ENCODE data around the gene SLC5A10.

DNA sequence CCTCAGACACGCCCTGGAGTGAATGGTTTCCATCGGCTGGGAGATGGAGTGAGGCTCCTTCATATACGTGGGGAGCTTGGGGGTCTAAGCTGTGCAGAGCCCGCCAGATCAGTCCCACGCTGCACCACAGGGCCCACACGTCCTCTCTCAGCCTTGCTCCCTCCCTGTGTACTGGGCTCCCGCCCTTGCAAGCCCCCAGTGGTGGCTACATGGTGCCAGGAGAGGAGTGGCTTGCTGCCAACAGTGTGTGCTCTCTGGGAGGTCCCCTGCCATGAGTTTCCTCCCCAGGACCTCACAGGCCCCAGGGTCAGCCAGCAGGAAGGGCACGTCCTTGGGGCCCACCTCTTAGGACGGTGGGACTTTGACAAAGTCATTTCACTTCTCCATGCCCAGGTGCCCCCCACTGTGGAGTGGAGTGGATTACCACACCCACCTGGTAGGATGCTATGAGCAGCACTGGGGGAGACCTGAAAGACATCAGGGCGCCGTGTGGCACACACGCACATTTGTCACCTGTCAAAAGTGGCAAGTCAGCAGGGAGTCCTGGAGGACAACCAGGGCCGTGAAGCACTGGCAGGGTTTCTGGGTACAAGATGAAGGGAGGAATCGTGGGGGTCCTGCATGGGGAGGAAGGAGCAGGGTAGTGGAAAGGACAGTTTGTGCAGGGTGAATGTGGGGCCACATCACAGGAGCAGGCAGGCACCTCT, 13.7 kb downstream of the SLC5A10 start:
- TF ChIP-seq POLR2AphosphoS5 (IDR thresholded peaks at IDR 0.05) (no peak), POLR2A (IDR thresholded peaks at IDR 0.05) (no peak), EP300 (IDR thresholded peaks at IDR 0.05; ENCODE audit: low read depth) (no peak)
- TF ChIP-seq, protein P1, sequence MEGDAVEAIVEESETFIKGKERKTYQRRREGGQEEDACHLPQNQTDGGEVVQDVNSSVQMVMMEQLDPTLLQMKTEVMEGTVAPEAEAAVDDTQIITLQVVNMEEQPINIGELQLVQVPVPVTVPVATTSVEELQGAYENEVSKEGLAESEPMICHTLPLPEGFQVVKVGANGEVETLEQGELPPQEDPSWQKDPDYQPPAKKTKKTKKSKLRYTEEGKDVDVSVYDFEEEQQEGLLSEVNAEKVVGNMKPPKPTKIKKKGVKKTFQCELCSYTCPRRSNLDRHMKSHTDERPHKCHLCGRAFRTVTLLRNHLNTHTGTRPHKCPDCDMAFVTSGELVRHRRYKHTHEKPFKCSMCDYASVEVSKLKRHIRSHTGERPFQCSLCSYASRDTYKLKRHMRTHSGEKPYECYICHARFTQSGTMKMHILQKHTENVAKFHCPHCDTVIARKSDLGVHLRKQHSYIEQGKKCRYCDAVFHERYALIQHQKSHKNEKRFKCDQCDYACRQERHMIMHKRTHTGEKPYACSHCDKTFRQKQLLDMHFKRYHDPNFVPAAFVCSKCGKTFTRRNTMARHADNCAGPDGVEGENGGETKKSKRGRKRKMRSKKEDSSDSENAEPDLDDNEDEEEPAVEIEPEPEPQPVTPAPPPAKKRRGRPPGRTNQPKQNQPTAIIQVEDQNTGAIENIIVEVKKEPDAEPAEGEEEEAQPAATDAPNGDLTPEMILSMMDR (IDR thresholded peaks at IDR 0.05), result no peak

All from transverse colon (tissue), 4 donors.